AG04450 (cell line): Measurements from ENCODE around the gene RANBP1. TPM values are rescaled to one million over a fixed set of nuclear protein-coding genes. Genes with fewer than 3 reads are reported as not detected.

Experiments
- CTCF ChIA-PET: fragments of 300-600, 350-600 bp; formaldehyde crosslinking; extraction: SDS; loops from one replicate; lab custom pipeline; 2022; ENCODE audit warnings: antibody characterized with exemption, inconsistent platforms; lab: Charles Lee
- POLR2A ChIA-PET: fragments of 350-600 bp; formaldehyde crosslinking; extraction: SDS; loops from one replicate; lab custom pipeline; 2021; ENCODE audit warnings: antibody characterized with exemption, inconsistent platforms; lab: Yijun Ruan, JAX
- DNase-seq: peaks from one replicate; pipeline ENCODE4 v3.0.0-alpha.2; 2011; ENCODE audit warnings: low read depth, low spot score
- H3K27ac ChIP-seq: one replicate; pipeline ENCODE4 v1.5.1; 2012; ENCODE audit warnings: low read depth, low read length, control low read depth
- H3K27me3 ChIP-seq: one replicate; pipeline ENCODE4 v1.6.0; 2012; ENCODE audit warnings: low read length; ENCODE audit not compliant: control insufficient read depth, insufficient read depth
- H3K4me3 ChIP-seq: 2 replicates; pipeline ENCODE4 v1.5.1; 2011; ENCODE audit warnings: mild to moderate bottlenecking, low read depth, low read length, control low read depth
- H3K9me3 ChIP-seq: 2 replicates; pipeline ENCODE4 v1.5.1; 2012; ENCODE audit warnings: low read length; ENCODE audit not compliant: control insufficient read depth, insufficient read depth
- polyA plus RNA-seq: library from polyadenylated mRNA; depleted of rRNA; stranded (reverse); fragments of >200 nt; gene quantifications from 2 replicates; pipeline ENCODE4 v1.2.3, GENCODE V29; 2011
- TF ChIP-seq, protein P1 (sequence below): IDR thresholded peaks from 2 replicates; pipeline ENCODE4 v1.5.1; 2011; ENCODE audit warnings: low read depth, low read length, control low read depth, inconsistent platforms

RANBP1 gene
- polyA plus RNA-seq, 1 experiment, result 154 TPM

DNA sequence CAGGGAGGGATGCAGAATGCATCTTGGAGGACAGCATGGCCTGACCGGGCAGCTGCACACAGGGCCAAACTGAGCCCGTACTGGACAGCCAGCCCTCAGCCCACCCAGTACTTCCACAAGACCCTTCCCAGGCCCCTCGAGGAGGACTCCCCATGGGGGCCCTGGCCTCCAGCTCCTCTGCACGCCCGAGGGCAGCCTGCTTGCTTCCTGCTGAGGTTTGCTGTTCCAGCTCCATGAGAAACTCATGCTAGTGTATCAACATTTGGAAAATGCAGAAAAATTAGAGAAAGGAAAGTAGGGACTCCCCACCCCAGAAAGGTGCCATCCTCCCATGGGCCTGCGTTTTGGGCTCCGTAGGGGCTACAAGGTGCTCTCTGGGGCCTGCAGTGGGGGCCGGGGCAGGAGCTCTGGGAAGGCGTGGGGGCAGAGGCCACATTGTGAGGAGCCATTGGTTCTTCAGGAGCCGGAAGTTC is 56.3 kb downstream of the RANBP1 start:
- ChIA-PET POLR2A (no interaction called here), CTCF (no interaction called here)
- TF ChIP-seq, protein P1, sequence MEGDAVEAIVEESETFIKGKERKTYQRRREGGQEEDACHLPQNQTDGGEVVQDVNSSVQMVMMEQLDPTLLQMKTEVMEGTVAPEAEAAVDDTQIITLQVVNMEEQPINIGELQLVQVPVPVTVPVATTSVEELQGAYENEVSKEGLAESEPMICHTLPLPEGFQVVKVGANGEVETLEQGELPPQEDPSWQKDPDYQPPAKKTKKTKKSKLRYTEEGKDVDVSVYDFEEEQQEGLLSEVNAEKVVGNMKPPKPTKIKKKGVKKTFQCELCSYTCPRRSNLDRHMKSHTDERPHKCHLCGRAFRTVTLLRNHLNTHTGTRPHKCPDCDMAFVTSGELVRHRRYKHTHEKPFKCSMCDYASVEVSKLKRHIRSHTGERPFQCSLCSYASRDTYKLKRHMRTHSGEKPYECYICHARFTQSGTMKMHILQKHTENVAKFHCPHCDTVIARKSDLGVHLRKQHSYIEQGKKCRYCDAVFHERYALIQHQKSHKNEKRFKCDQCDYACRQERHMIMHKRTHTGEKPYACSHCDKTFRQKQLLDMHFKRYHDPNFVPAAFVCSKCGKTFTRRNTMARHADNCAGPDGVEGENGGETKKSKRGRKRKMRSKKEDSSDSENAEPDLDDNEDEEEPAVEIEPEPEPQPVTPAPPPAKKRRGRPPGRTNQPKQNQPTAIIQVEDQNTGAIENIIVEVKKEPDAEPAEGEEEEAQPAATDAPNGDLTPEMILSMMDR, result no peak
- H3K9me3 ChIP-seq, result no peaks in the 10 kb centered on the region; the same call in 1 of the 2 replicates
- peaks cover 34% of the 10 kb centered on the region for H3K27me3 ChIP-seq
- no peak overlapping the region for H3K27ac ChIP-seq
- no peak overlapping the region for H3K4me3 ChIP-seq
- DNase-seq, result no peak

GRCh38 chr22:20173246-20173645 is 57.3 kb downstream of the RANBP1 start:
- TF ChIP-seq, protein P1, result no peak
- H3K27me3 ChIP-seq, result peaks cover 34% of the 10 kb centered on the region
- DNase-seq, result no peak
- H3K4me3 ChIP-seq, result no peak overlapping the region
- ChIA-PET CTCF (no interaction called here), POLR2A (no interaction called here)
- H3K9me3 ChIP-seq, result no peaks in the 10 kb centered on the region; the same call in 1 of the 2 replicates
- no peak overlapping the region for H3K27ac ChIP-seq

DNA sequence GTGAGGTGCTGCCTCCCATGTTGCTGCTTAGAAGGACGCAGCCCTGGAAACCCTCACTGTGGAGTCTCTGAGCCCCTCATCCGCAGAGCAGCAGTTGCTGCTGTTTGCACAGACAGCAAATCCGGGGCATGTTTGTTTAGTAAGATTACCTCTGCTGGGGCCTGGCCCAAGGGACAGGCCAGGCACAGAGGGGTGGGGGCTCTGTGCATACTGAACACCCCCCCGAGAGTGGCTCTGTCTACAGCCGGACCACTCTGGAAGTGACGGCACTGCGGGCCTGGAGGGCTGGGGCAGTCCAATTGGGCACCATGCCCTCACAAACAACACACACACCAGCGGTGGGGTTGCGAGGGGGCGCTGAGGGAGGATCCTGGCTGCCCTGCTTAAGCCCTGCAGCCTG is 57.9 kb downstream of the RANBP1 start:
- no peak overlapping the region for H3K27ac ChIP-seq
- peaks cover 36% of the 10 kb centered on the region for H3K27me3 ChIP-seq
- H3K4me3 ChIP-seq, result no peak overlapping the region
- H3K9me3 ChIP-seq, result no peaks in the 10 kb centered on the region; the same call in 1 of the 2 replicates
- TF ChIP-seq, protein P1, result no peak
- POLR2A ChIA-PET, result no interaction called here
- DNase-seq, result no peak
- CTCF ChIA-PET, result no interaction called here

- no peak overlapping the region for H3K27ac ChIP-seq
- TF ChIP-seq, protein P1, result peak; percentile 44
- CTCF ChIA-PET, result interaction anchor here (1.4 kb wide), 1 partner anchor 109 kb away, joined by 3 read pairs; no protein-coding TSS in a partner anchor
- H3K27me3 ChIP-seq, result peaks cover 36% of the 10 kb centered on the region
- POLR2A ChIA-PET, result no interaction called here
- no peak overlapping the region for H3K4me3 ChIP-seq
- no peak for DNase-seq
- no peaks in the 10 kb centered on the region; the same call in 1 of the 2 replicates for H3K9me3 ChIP-seq
Measured at GRCh38 chr22:20174785-20175596, 59.1 kb downstream of the RANBP1 start.

DNA sequence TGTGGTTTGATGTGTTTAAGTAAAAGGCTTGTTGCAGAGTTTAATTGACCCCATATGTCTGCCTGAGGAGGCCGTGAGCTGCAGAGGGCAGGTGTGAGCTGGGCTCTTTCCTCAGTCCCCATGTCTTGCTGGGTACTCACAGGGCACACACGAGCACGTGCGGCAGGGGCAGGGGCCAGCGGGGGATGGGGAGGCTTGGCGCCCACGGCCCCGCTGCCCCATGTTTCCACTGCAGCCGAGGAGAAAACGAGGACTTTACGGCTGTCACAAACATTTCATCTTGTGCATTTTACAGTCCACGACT is 59.6 kb downstream of the RANBP1 start:
- H3K4me3 ChIP-seq, result no peak overlapping the region
- CTCF ChIA-PET, result interaction anchor here (1.4 kb wide), 1 partner anchor 109 kb away, joined by 3 read pairs; no protein-coding TSS in a partner anchor
- TF ChIP-seq, protein P1, result 0 out of 2 replicates have a peak, but pooled peaks have one; percentile 14
- peaks cover 33% of the 10 kb centered on the region for H3K27me3 ChIP-seq
- DNase-seq, result no peak
- POLR2A ChIA-PET, result no interaction called here
- no peaks in the 10 kb centered on the region; the same call in 1 of the 2 replicates for H3K9me3 ChIP-seq
- no peak overlapping the region for H3K27ac ChIP-seq
